HCT116 (cell line): Measurements from ENCODE around the gene ZNF367. TPM values are rescaled to one million over a fixed set of nuclear protein-coding genes. Genes with fewer than 3 reads are reported as not detected.

Source experiments
- ATAC-seq: fragments of 200-7000 bp; cut with Tn5 transposase; 2 replicates; pipeline ENCODE4 v1.9.1; 2020; ENCODE audit warnings: mild to moderate bottlenecking, moderate library complexity
- BruUV-seq: library from RNA; stranded (reverse); fragments of 400-500 nt; replicated peaks from 2 replicates; lab custom pipeline; 2021; lab: Mats Ljungman, UMichigan
- CTCF ChIA-PET: fragments of 300-600 bp; sonication (Branson Sonifier 250); formaldehyde crosslinking; loops from one replicate; lab custom pipeline; 2021; ENCODE audit warnings: antibody characterized with exemption; lab: Charles Lee
- POLR2A ChIA-PET: fragments of 300-600, 350-600 bp; sonication (Branson Sonifier 250); formaldehyde crosslinking; loops from one replicate; lab custom pipeline; 2021; ENCODE audit warnings: antibody characterized with exemption; lab: Charles Lee
- RAD21 ChIA-PET, 2 experiments: fragments of 300-600 bp; sonication (Branson Sonifier 250); formaldehyde crosslinking; loops; one replicate each; lab custom pipeline; 2023; ENCODE audit warnings: low total read pairs in 2 of 2; ENCODE audit not compliant: uncharacterized antibody in 2 of 2, unreplicated experiment in 2 of 2, low non-redundant PET in 1 of 2; lab: Charles Lee
- DNase-seq: peaks from one replicate; pipeline ENCODE4 v3.0.0-alpha.2; 2010; ENCODE audit warnings: low read depth, low spot score
- H2AFZ ChIP-seq: fragments of 200-600 bp; shearing (Covaris generic), sonication (generic); 2 replicates; pipeline ENCODE4 v1.6.1; 2017; ENCODE audit warnings: low read depth, mixed run types, mixed read lengths, antibody characterized with exemption, low read length; ENCODE audit not compliant: poor library complexity, severe bottlenecking
- H3K27ac ChIP-seq: 2 replicates; pipeline ENCODE4 v1.5.1; 2012; ENCODE audit warnings: low read depth, low read length
- H3K27me3 ChIP-seq: fragments of 200-600 bp; sonication (generic); 2 replicates; pipeline ENCODE4 v1.6.1; 2016; ENCODE audit warnings: mixed run types, low read length, mixed read lengths; ENCODE audit not compliant: insufficient read depth
- H3K36me3 ChIP-seq, 2 experiments: fragments of 200-500 bp in 1 of 2; fragments of 200-600 bp in 1 of 2; sonication (Bioruptor generic) in 1 of 2; sonication (generic) in 1 of 2; 2 replicates each; pipeline versions ENCODE4 v1.5.1 to v1.6.1; 2014 to 2016; ENCODE audit warnings: low read length in 2 of 2, inconsistent platforms in 1 of 2, mixed read lengths in 1 of 2, mixed run types in 1 of 2; ENCODE audit not compliant: insufficient read depth in 2 of 2, control insufficient read depth in 1 of 2
- H3K4me1 ChIP-seq, 2 experiments: fragments of 200-600 bp in 1 of 2; sonication (generic) in 1 of 2; 2 replicates each; pipeline versions ENCODE4 v1.5.1 to v1.6.1; 2012 to 2017; ENCODE audit warnings: low read length in 2 of 2, inconsistent platforms in 1 of 2, mild to moderate bottlenecking in 1 of 2, mixed read lengths in 1 of 2, mixed run types in 1 of 2, moderate library complexity in 1 of 2; ENCODE audit not compliant: insufficient read depth in 2 of 2, control insufficient read depth in 1 of 2
- H3K4me2 ChIP-seq: fragments of 200-600 bp; sonication (generic); 2 replicates; pipeline ENCODE4 v1.6.1; 2017; ENCODE audit warnings: mixed run types, low read length, mixed read lengths
- H3K4me3 ChIP-seq, 2 experiments: fragments of 200-600 bp in 1 of 2; sonication (generic) in 1 of 2; replicated peaks in 1 of 2; 2 replicates each; pipeline ENCODE4 v1.5.1; 2011 to 2016; ENCODE audit warnings: low read length in 2 of 2, control low read depth in 1 of 2, low read depth in 1 of 2, mild to moderate bottlenecking in 1 of 2, mixed read lengths in 1 of 2, mixed run types in 1 of 2
- H3K79me2 ChIP-seq: fragments of 200-600 bp; sonication (generic); 2 replicates; pipeline ENCODE4 v1.6.1; 2017; ENCODE audit warnings: mild to moderate bottlenecking, mixed run types, low read length, moderate library complexity, mixed read lengths; ENCODE audit not compliant: insufficient read depth
- H3K9ac ChIP-seq: fragments of 200-600 bp; sonication (generic); 2 replicates; pipeline ENCODE4 v1.6.1; 2016; ENCODE audit warnings: low read length, mixed read lengths
- H3K9me2 ChIP-seq: fragments of 200-600 bp; sonication (generic), shearing (Covaris generic); 2 replicates; pipeline ENCODE4 v1.6.1; 2017; ENCODE audit warnings: mixed run types, mild to moderate bottlenecking, moderate library complexity; ENCODE audit not compliant: insufficient read depth
- H3K9me3 ChIP-seq, 2 experiments: fragments of 200-500 bp in 1 of 2; fragments of 200-600 bp in 1 of 2; sonication (Bioruptor generic) in 1 of 2; sonication (generic) in 1 of 2; 2 replicates each; pipeline ENCODE4 v1.6.1; 2014 to 2017; ENCODE audit warnings: low read length in 2 of 2, mixed read lengths in 2 of 2, inconsistent platforms in 1 of 2, low read depth in 1 of 2, mild to moderate bottlenecking in 1 of 2, mixed run types in 1 of 2, moderate library complexity in 1 of 2; ENCODE audit not compliant: control insufficient read depth in 1 of 2, insufficient read depth in 1 of 2
- H4K20me1 ChIP-seq: fragments of 200-600 bp; sonication (generic), shearing (Covaris generic); 2 replicates; pipeline ENCODE4 v1.6.1; 2017; ENCODE audit warnings: mixed run types, mild to moderate bottlenecking, moderate library complexity; ENCODE audit not compliant: insufficient read depth
- CBX3 ChIP-seq: IDR thresholded peaks from 2 replicates; pipeline ENCODE4 v1.6.1; 2012; ENCODE audit warnings: low read depth
- CEBPB ChIP-seq: IDR thresholded peaks from 2 replicates; pipeline ENCODE4 v1.6.1; 2012; ENCODE audit warnings: low read depth
- EGR1 ChIP-seq: IDR thresholded peaks from 2 replicates; pipeline ENCODE4 v1.6.1; 2012; ENCODE audit warnings: low read depth
- ELF1 ChIP-seq: IDR thresholded peaks from 2 replicates; pipeline ENCODE4 v1.6.1; 2012; ENCODE audit warnings: low read depth, borderline replicate concordance
- EZH2 ChIP-seq: fragments of 200-600 bp; sonication (generic); IDR thresholded peaks from 2 replicates; pipeline ENCODE4 v1.6.1; 2017; ENCODE audit warnings: antibody characterized with exemption, mixed run types
- FOSL1 ChIP-seq: IDR thresholded peaks from 2 replicates; pipeline ENCODE4 v1.6.1; 2012; ENCODE audit warnings: low read depth
- POLR2A ChIP-seq: IDR thresholded peaks from 2 replicates; pipeline ENCODE4 v1.7.0; 2011; ENCODE audit warnings: borderline replicate concordance; ENCODE audit not compliant: insufficient read depth, insufficient read length; ENCODE audit errors: extremely low read depth
- POLR2AphosphoS5 ChIP-seq: IDR thresholded peaks from 2 replicates; pipeline ENCODE4 v1.6.1; 2011; ENCODE audit warnings: mild to moderate bottlenecking, low read depth, low read length, moderate library complexity
- SIN3A ChIP-seq: IDR thresholded peaks from 2 replicates; pipeline ENCODE4 v1.6.1; 2012; ENCODE audit warnings: low read depth
- TCF7L2 ChIP-seq: IDR thresholded peaks from 2 replicates; pipeline ENCODE4 v1.7.0; 2011; ENCODE audit warnings: borderline replicate concordance, inconsistent platforms; ENCODE audit not compliant: insufficient read depth, insufficient read length; ENCODE audit errors: extremely low read depth
- intact Hi-C: fragments of 100-400 bp; cut with micrococcal nuclease; formaldehyde crosslinking; loops from 2 replicates; pipeline ENCODE4 v1.10.0; 2022
- total RNA-seq: library from RNA; stranded (reverse); gene quantifications from one replicate; pipeline ENCODE4 v1.2.1, GENCODE V29; 2021; ENCODE audit not compliant: unreplicated experiment
- TF ChIP-seq, protein P1 (sequence below): IDR thresholded peaks from 2 replicates; pipeline ENCODE4 v1.6.1; 2012
- TF ChIP-seq, protein P2 (sequence below): IDR thresholded peaks from 2 replicates; pipeline ENCODE4 v1.6.1; 2011; ENCODE audit warnings: mild to moderate bottlenecking, low read length, moderate library complexity; ENCODE audit not compliant: insufficient replicate concordance; ENCODE audit errors: extremely low read depth
- TF ChIP-seq, protein P3 (sequence below): IDR thresholded peaks from 2 replicates; pipeline ENCODE4 v1.6.1; 2012
- TF ChIP-seq, protein P4 (sequence below): IDR thresholded peaks from 2 replicates; pipeline ENCODE4 v1.6.1; 2012; ENCODE audit warnings: low read depth
- TF ChIP-seq, protein P5 (sequence below), 3 experiments: fragments of 200-600 bp in 1 of 3; sonication (generic) in 1 of 3; IDR thresholded peaks in 2 of 3; conservative IDR thresholded peaks in 1 of 3; 2 replicates each; pipeline ENCODE4 v1.5.1; 2012 to 2017; ENCODE audit warnings: low read depth in 2 of 3, low read length in 2 of 3, antibody characterized with exemption in 1 of 3, borderline replicate concordance in 1 of 3, control low read depth in 1 of 3, mild to moderate bottlenecking in 1 of 3, mixed read lengths in 1 of 3, mixed run types in 1 of 3, moderate library complexity in 1 of 3; ENCODE audit not compliant: insufficient read depth in 1 of 3

Gene ZNF367
- total RNA-seq, 1 experiment from 2014 or later: 18.1 TPM

DNA sequence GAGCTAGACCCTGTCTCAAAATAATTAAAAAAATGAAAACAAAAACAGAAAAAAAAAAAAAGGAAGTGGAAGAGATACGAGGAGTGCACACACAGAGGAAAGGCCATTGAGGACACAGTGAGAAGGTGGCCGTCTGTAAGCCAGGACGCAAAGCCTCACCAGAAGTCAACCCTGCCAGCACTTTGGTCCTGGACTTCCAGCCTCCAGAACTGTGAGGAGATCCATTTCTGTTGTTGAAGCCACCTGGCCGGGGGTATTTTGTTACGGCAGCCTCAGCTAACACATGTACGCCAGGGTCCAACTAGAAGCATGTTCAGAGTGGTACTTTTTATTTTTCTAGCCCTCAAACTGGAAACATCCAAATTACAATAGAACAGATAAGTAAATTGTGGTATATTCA is 56.5 kb downstream of the ZNF367 start:
- Histone ChIP-seq H3K9me3 (no peaks in the 10 kb centered on the region), H3K9me2 (no peaks in the 10 kb centered on the region), H3K36me3 (peaks cover 2 to 18% of the 10 kb centered on the region in 2 experiments; a peak in 1 of 4 replicates), H3K27me3 (no peaks in the 10 kb centered on the region), H3K9ac (no peak overlapping the region), H3K4me1 (no peaks in the 10 kb centered on the region), H3K27ac (no peak overlapping the region), H4K20me1 (no peaks in the 10 kb centered on the region), H2AFZ (no peak overlapping the region), H3K4me3 (no peak overlapping the region), H3K4me2 (no peak overlapping the region), H3K79me2 (no peaks in the 10 kb centered on the region)
- RAD21 ChIA-PET: no interaction called here
- intact Hi-C loops: no loop called here
- POLR2A ChIA-PET: interaction anchor here (1.4 kb wide), 1 partner anchor 22 kb away, joined by 3 read pairs; no protein-coding TSS in a partner anchor
- CTCF ChIA-PET: no interaction called here
- ATAC-seq: no peak
- no TSS peak for BruUV-seq
- TF ChIP-seq EGR1 (no peak), POLR2AphosphoS5 (no peak), SIN3A (no peak), POLR2A (no peak), TCF7L2 (no peak), CBX3 (no peak), EZH2 (no peak), CEBPB (no peak), FOSL1 (no peak), ELF1 (no peak)
- TF ChIP-seq, protein P1, sequence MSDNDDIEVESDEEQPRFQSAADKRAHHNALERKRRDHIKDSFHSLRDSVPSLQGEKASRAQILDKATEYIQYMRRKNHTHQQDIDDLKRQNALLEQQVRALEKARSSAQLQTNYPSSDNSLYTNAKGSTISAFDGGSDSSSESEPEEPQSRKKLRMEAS: no peak
- TF ChIP-seq, protein P2, sequence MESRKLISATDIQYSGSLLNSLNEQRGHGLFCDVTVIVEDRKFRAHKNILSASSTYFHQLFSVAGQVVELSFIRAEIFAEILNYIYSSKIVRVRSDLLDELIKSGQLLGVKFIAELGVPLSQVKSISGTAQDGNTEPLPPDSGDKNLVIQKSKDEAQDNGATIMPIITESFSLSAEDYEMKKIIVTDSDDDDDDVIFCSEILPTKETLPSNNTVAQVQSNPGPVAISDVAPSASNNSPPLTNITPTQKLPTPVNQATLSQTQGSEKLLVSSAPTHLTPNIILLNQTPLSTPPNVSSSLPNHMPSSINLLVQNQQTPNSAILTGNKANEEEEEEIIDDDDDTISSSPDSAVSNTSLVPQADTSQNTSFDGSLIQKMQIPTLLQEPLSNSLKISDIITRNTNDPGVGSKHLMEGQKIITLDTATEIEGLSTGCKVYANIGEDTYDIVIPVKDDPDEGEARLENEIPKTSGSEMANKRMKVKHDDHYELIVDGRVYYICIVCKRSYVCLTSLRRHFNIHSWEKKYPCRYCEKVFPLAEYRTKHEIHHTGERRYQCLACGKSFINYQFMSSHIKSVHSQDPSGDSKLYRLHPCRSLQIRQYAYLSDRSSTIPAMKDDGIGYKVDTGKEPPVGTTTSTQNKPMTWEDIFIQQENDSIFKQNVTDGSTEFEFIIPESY: no peak
- TF ChIP-seq, protein P3, sequence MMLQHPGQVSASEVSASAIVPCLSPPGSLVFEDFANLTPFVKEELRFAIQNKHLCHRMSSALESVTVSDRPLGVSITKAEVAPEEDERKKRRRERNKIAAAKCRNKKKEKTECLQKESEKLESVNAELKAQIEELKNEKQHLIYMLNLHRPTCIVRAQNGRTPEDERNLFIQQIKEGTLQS: no peak
- TF ChIP-seq, protein P4, sequence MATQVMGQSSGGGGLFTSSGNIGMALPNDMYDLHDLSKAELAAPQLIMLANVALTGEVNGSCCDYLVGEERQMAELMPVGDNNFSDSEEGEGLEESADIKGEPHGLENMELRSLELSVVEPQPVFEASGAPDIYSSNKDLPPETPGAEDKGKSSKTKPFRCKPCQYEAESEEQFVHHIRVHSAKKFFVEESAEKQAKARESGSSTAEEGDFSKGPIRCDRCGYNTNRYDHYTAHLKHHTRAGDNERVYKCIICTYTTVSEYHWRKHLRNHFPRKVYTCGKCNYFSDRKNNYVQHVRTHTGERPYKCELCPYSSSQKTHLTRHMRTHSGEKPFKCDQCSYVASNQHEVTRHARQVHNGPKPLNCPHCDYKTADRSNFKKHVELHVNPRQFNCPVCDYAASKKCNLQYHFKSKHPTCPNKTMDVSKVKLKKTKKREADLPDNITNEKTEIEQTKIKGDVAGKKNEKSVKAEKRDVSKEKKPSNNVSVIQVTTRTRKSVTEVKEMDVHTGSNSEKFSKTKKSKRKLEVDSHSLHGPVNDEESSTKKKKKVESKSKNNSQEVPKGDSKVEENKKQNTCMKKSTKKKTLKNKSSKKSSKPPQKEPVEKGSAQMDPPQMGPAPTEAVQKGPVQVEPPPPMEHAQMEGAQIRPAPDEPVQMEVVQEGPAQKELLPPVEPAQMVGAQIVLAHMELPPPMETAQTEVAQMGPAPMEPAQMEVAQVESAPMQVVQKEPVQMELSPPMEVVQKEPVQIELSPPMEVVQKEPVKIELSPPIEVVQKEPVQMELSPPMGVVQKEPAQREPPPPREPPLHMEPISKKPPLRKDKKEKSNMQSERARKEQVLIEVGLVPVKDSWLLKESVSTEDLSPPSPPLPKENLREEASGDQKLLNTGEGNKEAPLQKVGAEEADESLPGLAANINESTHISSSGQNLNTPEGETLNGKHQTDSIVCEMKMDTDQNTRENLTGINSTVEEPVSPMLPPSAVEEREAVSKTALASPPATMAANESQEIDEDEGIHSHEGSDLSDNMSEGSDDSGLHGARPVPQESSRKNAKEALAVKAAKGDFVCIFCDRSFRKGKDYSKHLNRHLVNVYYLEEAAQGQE: no peak
- TF ChIP-seq, protein P5, sequence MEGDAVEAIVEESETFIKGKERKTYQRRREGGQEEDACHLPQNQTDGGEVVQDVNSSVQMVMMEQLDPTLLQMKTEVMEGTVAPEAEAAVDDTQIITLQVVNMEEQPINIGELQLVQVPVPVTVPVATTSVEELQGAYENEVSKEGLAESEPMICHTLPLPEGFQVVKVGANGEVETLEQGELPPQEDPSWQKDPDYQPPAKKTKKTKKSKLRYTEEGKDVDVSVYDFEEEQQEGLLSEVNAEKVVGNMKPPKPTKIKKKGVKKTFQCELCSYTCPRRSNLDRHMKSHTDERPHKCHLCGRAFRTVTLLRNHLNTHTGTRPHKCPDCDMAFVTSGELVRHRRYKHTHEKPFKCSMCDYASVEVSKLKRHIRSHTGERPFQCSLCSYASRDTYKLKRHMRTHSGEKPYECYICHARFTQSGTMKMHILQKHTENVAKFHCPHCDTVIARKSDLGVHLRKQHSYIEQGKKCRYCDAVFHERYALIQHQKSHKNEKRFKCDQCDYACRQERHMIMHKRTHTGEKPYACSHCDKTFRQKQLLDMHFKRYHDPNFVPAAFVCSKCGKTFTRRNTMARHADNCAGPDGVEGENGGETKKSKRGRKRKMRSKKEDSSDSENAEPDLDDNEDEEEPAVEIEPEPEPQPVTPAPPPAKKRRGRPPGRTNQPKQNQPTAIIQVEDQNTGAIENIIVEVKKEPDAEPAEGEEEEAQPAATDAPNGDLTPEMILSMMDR (IDR thresholded peaks at IDR 0.05 in 2 of 3, conservative IDR thresholded peaks at IDR 0.05 in 1 of 3; ENCODE audit: borderline replicate concordance in 1 of 3, insufficient read depth in 1 of 3, low read depth in 2 of 3, low read length in 2 of 3): no peak
- no peak for DNase-seq
